Loucy (cell line): Measurements from ENCODE around the gene SOD3.

Experiments used
- EZH2phosphoT487 ChIP-seq: fragments of 200-600 bp; IDR thresholded peaks from 2 replicates; pipeline ENCODE4 v1.6.1; 2018; ENCODE audit warnings: antibody characterized with exemption, mild to moderate bottlenecking, moderate library complexity, borderline replicate concordance
- TF ChIP-seq, protein P1 (sequence below): fragments of 200-600 bp; sonication (generic); conservative IDR thresholded peaks from 2 replicates; pipeline ENCODE4 v1.5.1; 2014; ENCODE audit warnings: mild to moderate bottlenecking, antibody characterized with exemption, low read length

DNA sequence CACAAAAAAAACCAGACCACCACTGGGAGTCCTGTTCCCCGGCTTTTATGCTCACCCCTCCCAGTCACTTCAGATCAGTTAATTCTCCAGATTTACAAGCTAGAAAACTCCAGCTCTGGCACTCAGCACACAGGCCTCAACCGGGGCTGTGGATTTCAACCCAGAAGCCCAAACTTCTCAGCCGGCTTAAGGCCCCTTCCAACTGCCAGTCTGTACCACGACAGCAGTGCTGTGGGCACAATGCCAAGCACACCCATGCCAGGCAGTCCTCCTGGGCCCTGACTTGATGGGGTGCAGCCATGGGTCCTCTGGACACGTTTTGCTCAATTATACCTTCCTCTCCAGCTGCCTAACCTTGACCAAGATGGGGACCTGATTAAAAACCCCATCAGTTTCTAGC is 12.2 kb downstream of the SOD3 start:
- TF ChIP-seq, protein P1, sequence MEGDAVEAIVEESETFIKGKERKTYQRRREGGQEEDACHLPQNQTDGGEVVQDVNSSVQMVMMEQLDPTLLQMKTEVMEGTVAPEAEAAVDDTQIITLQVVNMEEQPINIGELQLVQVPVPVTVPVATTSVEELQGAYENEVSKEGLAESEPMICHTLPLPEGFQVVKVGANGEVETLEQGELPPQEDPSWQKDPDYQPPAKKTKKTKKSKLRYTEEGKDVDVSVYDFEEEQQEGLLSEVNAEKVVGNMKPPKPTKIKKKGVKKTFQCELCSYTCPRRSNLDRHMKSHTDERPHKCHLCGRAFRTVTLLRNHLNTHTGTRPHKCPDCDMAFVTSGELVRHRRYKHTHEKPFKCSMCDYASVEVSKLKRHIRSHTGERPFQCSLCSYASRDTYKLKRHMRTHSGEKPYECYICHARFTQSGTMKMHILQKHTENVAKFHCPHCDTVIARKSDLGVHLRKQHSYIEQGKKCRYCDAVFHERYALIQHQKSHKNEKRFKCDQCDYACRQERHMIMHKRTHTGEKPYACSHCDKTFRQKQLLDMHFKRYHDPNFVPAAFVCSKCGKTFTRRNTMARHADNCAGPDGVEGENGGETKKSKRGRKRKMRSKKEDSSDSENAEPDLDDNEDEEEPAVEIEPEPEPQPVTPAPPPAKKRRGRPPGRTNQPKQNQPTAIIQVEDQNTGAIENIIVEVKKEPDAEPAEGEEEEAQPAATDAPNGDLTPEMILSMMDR: no peak
- no peak for TF ChIP-seq EZH2phosphoT487
